Measurements from ENCODE around the gene GPR35. TPM values are rescaled to one million over a fixed set of nuclear protein-coding genes. Genes with fewer than 3 reads are reported as not detected.

The GPR35 gene
- total RNA-seq, 4 donors from 2014 or later = 1.2 to 2.8 (median 2.4) TPM

GRCh38 chr2:240605867-240606743, 19.2 kb upstream of the GPR35 start:
- H3K4me3 ChIP-seq (ENCODE audit: low read depth, poor library complexity, severe bottlenecking) = no peak overlapping the region
- intact Hi-C loops (cut with DNase I; ENCODE audit: low total_unique reads) = no loop called here
- no peak for TF ChIP-seq POLR2A (IDR thresholded peaks at IDR 0.05)
- TF ChIP-seq CTCF (IDR thresholded peaks at IDR 0.05) = no peak
- peak in 1 of 2 donors; percentile 78 for DNase-seq (ENCODE audit: low spot score in 2 of 2)
- WGBS, 2 donors = 83 to 91% methylated on average over 12 of the region's 12 CpGs

GRCh38 chr2:240611601-240612210, 13.6 kb upstream of the GPR35 start:
- intact Hi-C loops (cut with DNase I; ENCODE audit: low total_unique reads) = no loop called here
- no peak overlapping the region for H3K4me3 ChIP-seq (ENCODE audit: low read depth, poor library complexity, severe bottlenecking)
- DNase-seq (ENCODE audit: low spot score in 2 of 2) = peak in 1 of 2 donors; percentile 61
- 89 to 93% methylated on average over 10 of the region's 10 CpGs for WGBS, 2 donors
- no peak for TF ChIP-seq CTCF (IDR thresholded peaks at IDR 0.05)
- no peak for TF ChIP-seq POLR2A (IDR thresholded peaks at IDR 0.05)

GRCh38 chr2:240613781-240614180, 11.5 kb upstream of the GPR35 start:
- 92 to 95% methylated on average over 4 of the region's 4 CpGs for WGBS, 2 donors
- no peak overlapping the region for H3K4me3 ChIP-seq (ENCODE audit: low read depth, poor library complexity, severe bottlenecking)
- intact Hi-C loops (cut with DNase I; ENCODE audit: low total_unique reads) = no loop called here
- TF ChIP-seq POLR2A (IDR thresholded peaks at IDR 0.05) = no peak
- TF ChIP-seq CTCF (IDR thresholded peaks at IDR 0.05) = no peak
- no peak for DNase-seq (ENCODE audit: low spot score in 2 of 2)

- peak in 1 of 2 donors; percentile 52 for DNase-seq (ENCODE audit: low spot score in 2 of 2)
- no peak for TF ChIP-seq POLR2A (IDR thresholded peaks at IDR 0.05)
- TF ChIP-seq CTCF (IDR thresholded peaks at IDR 0.05) = no peak
- no peak overlapping the region for H3K4me3 ChIP-seq (ENCODE audit: low read depth, poor library complexity, severe bottlenecking)
- intact Hi-C loops (cut with DNase I; ENCODE audit: low total_unique reads) = no loop called here
- WGBS, 2 donors = 96% methylated on average over 9 of the region's 9 CpGs
Observed at GRCh38 chr2:240614391-240614790, 10.9 kb upstream of the GPR35 start.

GRCh38 chr2:240615396-240615795, 9.9 kb upstream of the GPR35 start:
- WGBS, 2 donors = 86 to 92% methylated on average over 2 of the region's 2 CpGs
- peak in 1 of 2 donors; percentile 10 for DNase-seq (ENCODE audit: low spot score in 2 of 2)
- no peak overlapping the region for H3K4me3 ChIP-seq (ENCODE audit: low read depth, poor library complexity, severe bottlenecking)
- intact Hi-C loops (cut with DNase I; ENCODE audit: low total_unique reads) = no loop called here
- no peak for TF ChIP-seq POLR2A (IDR thresholded peaks at IDR 0.05)
- no peak for TF ChIP-seq CTCF (IDR thresholded peaks at IDR 0.05)
